Activated CD4-positive, alpha-beta memory T cell treated with anti-CD3 and anti-CD28 coated beads for 36 hours (primary cell): ENCODE data around the gene GPR119. TPM values are rescaled to one million over a fixed set of nuclear protein-coding genes. Genes with fewer than 3 reads are reported as not detected.
A peak's percentile ranks its signal among the peaks of the same experiment; 100 is the strongest.
"Not testable (repeated sequence)": the region's sequence is repeated elsewhere in the genome, so short reads cannot be mapped to it uniquely, and the experiment has no call there.

Source experiments
- CTCF ChIA-PET: fragments of 350-600 bp; sonication (Branson Sonifier 250); formaldehyde crosslinking; loops from one replicate; lab custom pipeline; 2021; ENCODE audit warnings: antibody characterized with exemption, inconsistent platforms; lab: Charles Lee
- POLR2A ChIA-PET: fragments of 350-600 bp; sonication (Branson Sonifier 250); formaldehyde crosslinking; loops from one replicate; lab custom pipeline; 2021; ENCODE audit warnings: antibody characterized with exemption; lab: Charles Lee
- DNase-seq: peaks from one replicate; pipeline ENCODE4 v3.0.0-alpha.2; 2020
- H3K27ac Mint-ChIP-seq: one replicate; pipeline ENCODE4 v1.8.0; 2021; ENCODE audit warnings: mixed read lengths
- H3K27me3 Mint-ChIP-seq: one replicate; pipeline ENCODE4 v1.8.0; 2021; ENCODE audit warnings: mixed read lengths
- H3K36me3 Mint-ChIP-seq: one replicate; pipeline ENCODE4 v1.8.0; 2021; ENCODE audit warnings: mixed read lengths
- H3K4me1 Mint-ChIP-seq: one replicate; pipeline ENCODE4 v1.8.0; 2021; ENCODE audit warnings: low read depth, mixed read lengths
- H3K4me3 Mint-ChIP-seq: one replicate; pipeline ENCODE4 v1.8.0; 2021; ENCODE audit warnings: mild to moderate bottlenecking, mixed read lengths
- H3K9me3 Mint-ChIP-seq: one replicate; pipeline ENCODE4 v1.8.0; 2021; ENCODE audit warnings: mixed read lengths
- intact Hi-C: fragments of 100-400 bp; cut with micrococcal nuclease; formaldehyde crosslinking; loops from one replicate; pipeline ENCODE4 v1.15.1; 2023
- total RNA-seq, 2 experiments: library from RNA; stranded (reverse); gene quantifications; one replicate each; pipeline ENCODE4 v1.2.3, GENCODE V29; 2021

The GPR119 gene
- total RNA-seq, 2 experiments from 2014 or later = not detected

GRCh38 chrX:130395341-130395740 is 9.9 kb upstream of the GPR119 start:
- ChIA-PET POLR2A (no interaction called here), CTCF (no interaction called here)
- peaks cover 11% of the 10 kb centered on the region for H3K27me3 Mint-ChIP-seq
- no peaks in the 10 kb centered on the region for H3K36me3 Mint-ChIP-seq
- no peaks in the 10 kb centered on the region for H3K4me1 Mint-ChIP-seq
- no peak overlapping the region for H3K4me3 Mint-ChIP-seq
- no peak overlapping the region for H3K27ac Mint-ChIP-seq
- no peaks in the 10 kb centered on the region for H3K9me3 Mint-ChIP-seq
- DNase-seq = no peak
- intact Hi-C loops = no loop called here

GRCh38 chrX:130393451-130394074 is 8.1 kb upstream of the GPR119 start:
- ChIA-PET CTCF (no interaction called here), POLR2A (no interaction called here)
- Mint-ChIP-seq H3K9me3 (no peaks in the 10 kb centered on the region), H3K36me3 (no peaks in the 10 kb centered on the region), H3K27me3 (peaks cover 11% of the 10 kb centered on the region), H3K4me3 (no peak overlapping the region), H3K27ac (no peak overlapping the region), H3K4me1 (no peaks in the 10 kb centered on the region)
- peak; percentile 9 for DNase-seq
- intact Hi-C loops = no loop called here

- no peak overlapping the region for H3K4me3 Mint-ChIP-seq
- H3K4me1 Mint-ChIP-seq = no peaks in the 10 kb centered on the region
- no peaks in the 10 kb centered on the region for H3K36me3 Mint-ChIP-seq
- ChIA-PET CTCF (no interaction called here), POLR2A (no interaction called here)
- no peaks in the 10 kb centered on the region for H3K9me3 Mint-ChIP-seq
- no peaks in the 10 kb centered on the region for H3K27me3 Mint-ChIP-seq
- H3K27ac Mint-ChIP-seq = no peak overlapping the region
- intact Hi-C loops = no loop called here
- no peak for DNase-seq
Observed at GRCh38 chrX:130386408-130386808, 934 bp upstream of the GPR119 start.

- Mint-ChIP-seq H3K27ac (no peak overlapping the region), H3K4me1 (no peaks in the 10 kb centered on the region), H3K4me3 (no peak overlapping the region), H3K9me3 (no peaks in the 10 kb centered on the region), H3K27me3 (no peaks in the 10 kb centered on the region), H3K36me3 (no peaks in the 10 kb centered on the region)
- CTCF ChIA-PET = no interaction called here
- POLR2A ChIA-PET = no interaction called here
- intact Hi-C loops = no loop called here
- DNase-seq = no peak
Observed at GRCh38 chrX:130378024-130378669, 7.3 kb downstream of the GPR119 start.

DNA sequence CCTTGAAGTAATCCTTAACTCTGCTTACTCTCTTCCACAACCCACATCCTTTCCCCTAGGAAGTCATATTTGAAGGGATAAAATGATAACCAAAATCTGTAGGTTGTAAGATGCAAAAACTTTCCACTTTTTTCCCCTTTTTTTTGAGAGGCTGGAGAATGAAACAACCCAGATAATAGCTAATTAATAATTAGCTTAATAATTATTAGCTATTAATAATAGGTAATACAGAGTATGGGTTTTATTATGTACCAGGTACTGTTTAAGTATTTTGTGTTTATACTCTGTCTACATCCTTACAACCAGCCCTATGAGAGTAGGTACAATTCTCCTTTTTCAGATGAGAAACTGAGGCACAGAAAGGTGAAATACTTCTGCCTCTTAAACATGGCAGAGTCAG is 9.4 kb downstream of the GPR119 start:
- no peak overlapping the region for H3K27ac Mint-ChIP-seq
- H3K9me3 Mint-ChIP-seq = no peaks in the 10 kb centered on the region
- no peak for DNase-seq
- intact Hi-C loops = no loop called here
- no peak overlapping the region for H3K4me3 Mint-ChIP-seq
- H3K27me3 Mint-ChIP-seq = no peaks in the 10 kb centered on the region
- no peaks in the 10 kb centered on the region for H3K4me1 Mint-ChIP-seq
- H3K36me3 Mint-ChIP-seq = peaks cover 6% of the 10 kb centered on the region
- ChIA-PET CTCF (no interaction called here), POLR2A (no interaction called here)

GRCh38 chrX:130352050-130352449 is 33.4 kb downstream of the GPR119 start:
- DNase-seq, H3K9me3 Mint-ChIP-seq, H3K4me3 Mint-ChIP-seq, CTCF ChIA-PET, POLR2A ChIA-PET, H3K27ac Mint-ChIP-seq, intact Hi-C loops, H3K4me1 Mint-ChIP-seq, H3K27me3 Mint-ChIP-seq: not testable (repeated sequence)
- peaks cover 18% of the 10 kb centered on the region for H3K36me3 Mint-ChIP-seq

DNA sequence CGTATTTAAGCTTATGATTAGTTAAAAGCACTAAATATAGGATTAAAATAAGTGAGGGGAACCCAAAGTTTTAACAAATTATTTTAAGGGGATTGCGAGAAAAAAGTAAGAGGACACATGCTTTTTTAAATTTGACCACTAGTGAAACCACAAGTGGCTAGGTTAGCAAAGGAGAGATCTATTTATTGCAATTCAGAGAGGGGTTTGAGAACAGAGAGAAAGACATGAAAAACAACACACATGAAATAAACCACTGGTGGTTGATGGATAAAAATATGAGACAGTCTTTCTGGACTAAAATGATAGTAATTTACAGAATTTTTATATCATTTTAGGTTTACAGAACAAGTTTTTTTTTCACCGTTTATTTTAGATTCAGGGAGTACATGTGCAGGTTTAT is 33.9 kb downstream of the GPR119 start:
- H3K27ac Mint-ChIP-seq = no peak overlapping the region
- CTCF ChIA-PET = no interaction called here
- no peaks in the 10 kb centered on the region for H3K4me1 Mint-ChIP-seq
- no peaks in the 10 kb centered on the region for H3K27me3 Mint-ChIP-seq
- H3K4me3 Mint-ChIP-seq = no peak overlapping the region
- H3K9me3 Mint-ChIP-seq = peaks cover 2% of the 10 kb centered on the region
- POLR2A ChIA-PET = no interaction called here
- peaks cover 15% of the 10 kb centered on the region for H3K36me3 Mint-ChIP-seq
- DNase-seq = no peak
- intact Hi-C loops = no loop called here

DNA sequence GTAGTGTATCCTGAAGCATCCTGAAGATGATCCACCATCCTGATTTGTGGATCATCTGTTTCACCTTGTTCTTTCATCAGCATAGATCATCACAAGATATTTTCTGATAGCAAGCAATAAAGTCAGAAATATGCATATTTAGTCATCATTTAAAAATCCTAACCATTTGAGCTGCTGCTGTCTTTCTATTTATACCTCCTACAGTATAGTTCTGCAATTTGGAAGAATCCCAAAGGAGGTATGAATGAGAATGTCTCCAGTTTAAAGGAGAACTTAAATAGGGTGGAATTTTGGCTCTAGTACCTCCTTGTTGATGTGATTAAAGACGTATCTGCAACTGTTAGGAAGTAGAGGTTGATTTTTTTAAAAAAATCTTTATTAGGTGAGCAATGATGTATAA is 38.2 kb downstream of the GPR119 start:
- no peaks in the 10 kb centered on the region for H3K27me3 Mint-ChIP-seq
- intact Hi-C loops = loop anchor here (10.0 kb wide), 1 partner anchor 1467 kb away; no protein-coding TSS in a partner anchor
- no peak for DNase-seq
- ChIA-PET POLR2A (no interaction called here), CTCF (no interaction called here)
- H3K36me3 Mint-ChIP-seq = peaks cover 7% of the 10 kb centered on the region
- H3K4me1 Mint-ChIP-seq = no peaks in the 10 kb centered on the region
- H3K9me3 Mint-ChIP-seq = peaks cover 2% of the 10 kb centered on the region
- H3K4me3 Mint-ChIP-seq = no peak overlapping the region
- H3K27ac Mint-ChIP-seq = no peak overlapping the region

GRCh38 chrX:130343411-130343810 is 42.1 kb downstream of the GPR119 start:
- POLR2A ChIA-PET = no interaction called here
- no peak overlapping the region for H3K27ac Mint-ChIP-seq
- CTCF ChIA-PET = no interaction called here

DNA sequence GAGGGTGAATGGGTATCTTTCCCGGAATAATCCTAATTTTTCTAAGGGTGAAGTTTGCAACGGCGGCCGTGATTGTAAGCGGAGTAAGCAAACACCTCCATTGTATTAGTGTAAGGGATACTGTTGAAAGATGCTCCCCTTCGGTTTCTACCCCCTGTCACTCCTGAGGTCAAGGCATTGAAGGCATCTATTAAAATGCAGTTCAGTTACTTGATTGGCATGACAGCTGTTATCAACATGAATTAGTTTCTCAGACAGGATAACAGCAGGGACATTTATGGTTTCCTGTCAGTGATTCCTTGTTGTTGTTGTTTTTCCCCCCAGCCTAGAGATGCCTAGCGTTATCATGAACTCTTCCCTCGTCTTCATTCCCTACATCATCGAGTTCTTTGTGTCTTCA is 45.2 kb downstream of the GPR119 start:
- H3K27me3 Mint-ChIP-seq = no peaks in the 10 kb centered on the region
- no peak for DNase-seq
- no peaks in the 10 kb centered on the region for H3K36me3 Mint-ChIP-seq
- H3K4me1 Mint-ChIP-seq = peaks cover 10% of the 10 kb centered on the region
- POLR2A ChIA-PET = interaction anchor here (1.0 kb wide), 1 partner anchor 72 kb away, joined by 3 read pairs; no protein-coding TSS in a partner anchor
- H3K27ac Mint-ChIP-seq = peak overlapping the region; percentile 56
- H3K9me3 Mint-ChIP-seq = no peaks in the 10 kb centered on the region
- intact Hi-C loops = loop anchor here (10.0 kb wide), 1 partner anchor 1475 kb away; no protein-coding TSS in a partner anchor
- CTCF ChIA-PET = interaction anchor here (0.7 to 1.2 kb wide), 2 partner anchors 9 to 739 kb away, joined by 3 read pairs; no protein-coding TSS in a partner anchor
- peak overlapping the region; percentile 87 for H3K4me3 Mint-ChIP-seq

More at GRCh38 chrX:130343411-130343810, 42.1 kb downstream of the GPR119 start:
- peaks cover 10% of the 10 kb centered on the region for H3K4me1 Mint-ChIP-seq
- H3K4me3 Mint-ChIP-seq = no peak overlapping the region
- intact Hi-C loops = loop anchor here (10.0 kb wide), 1 partner anchor 1471 kb away; no protein-coding TSS in a partner anchor
- no peak for DNase-seq
- no peaks in the 10 kb centered on the region for H3K27me3 Mint-ChIP-seq
- no peaks in the 10 kb centered on the region for H3K9me3 Mint-ChIP-seq
- H3K36me3 Mint-ChIP-seq = peaks cover 2% of the 10 kb centered on the region

- no peaks in the 10 kb centered on the region for H3K9me3 Mint-ChIP-seq
- CTCF ChIA-PET = interaction anchor here (0.6 to 1.2 kb wide), 4 partner anchors 10 to 739 kb away, joined by 3 to 4 read pairs (median 3); no protein-coding TSS in a partner anchor
- POLR2A ChIA-PET = interaction anchor here (1.0 kb wide), 1 partner anchor 72 kb away, joined by 3 read pairs; no protein-coding TSS in a partner anchor
Observed at GRCh38 chrX:130339408-130340222, 45.9 kb downstream of the GPR119 start, which contains the start of gene SLC25A14. Gene SLC25A14 (plus strand): TSS chrX:130339919. CDS start chrX:130340279, 360 bp downstream.

More at GRCh38 chrX:130339408-130340222, 45.9 kb downstream of the GPR119 start, which contains the start of gene SLC25A14:
- Mint-ChIP-seq H3K4me1 (peaks cover 10% of the 10 kb centered on the region), H3K36me3 (no peaks in the 10 kb centered on the region), H3K27ac (peak within 1 kb of the TSS; percentile 88), H3K27me3 (no peaks in the 10 kb centered on the region), H3K4me3 (peak within 1 kb of the TSS; percentile 87)
- DNase-seq = peak; percentile 82
- intact Hi-C loops = loop anchor here (1.0 to 10.0 kb wide), 4 partner anchors 63 to 1475 kb away; partner anchors contain the start of genes ENOX2 and ZNF280C
